ENCODE measurements around the gene ERAP2. TPM values are rescaled to one million over a fixed set of nuclear protein-coding genes. Genes with fewer than 3 reads are reported as not detected.
"Not testable (repeated sequence)": the region's sequence is repeated elsewhere in the genome, so short reads cannot be mapped to it uniquely, and the experiment has no call there.

The ERAP2 gene
- total RNA-seq, 2 experiments from 2014 or later: 56.6 to 61.4 TPM

GRCh38 chr5:96930589-96930988, 54.3 kb downstream of the ERAP2 start:
- peak overlapping the region; percentile 34 for H3K4me3 Mint-ChIP-seq
- ChIA-PET POLR2A (interaction anchor here (0.5 to 1.1 kb wide), 2 partner anchors 14 to 123 kb away, joined by 3 read pairs; partner anchors contain the start of gene ERAP1), CTCF (interaction anchor here (0.5 to 0.9 kb wide), 2 partner anchors 17 to 18 kb away, joined by 3 read pairs; no protein-coding TSS in a partner anchor)
- H3K27me3 Mint-ChIP-seq: no peaks in the 10 kb centered on the region
- H3K4me1 ChIP-seq (ENCODE audit: insufficient read depth, low read length): peaks cover 33% of the 10 kb centered on the region
- DNase-seq: no peak
- intact Hi-C loops (cut with DNase I, micrococcal nuclease): loop anchor here (2.0 to 10.0 kb wide), 2 partner anchors 16 to 1844 kb away; partner anchors contain the start of gene RGMB (in 1 of the 2)
- no peaks in the 10 kb centered on the region for H3K36me3 ChIP-seq (ENCODE audit: insufficient read depth, low read length)
- TF ChIP-seq, protein P1, sequence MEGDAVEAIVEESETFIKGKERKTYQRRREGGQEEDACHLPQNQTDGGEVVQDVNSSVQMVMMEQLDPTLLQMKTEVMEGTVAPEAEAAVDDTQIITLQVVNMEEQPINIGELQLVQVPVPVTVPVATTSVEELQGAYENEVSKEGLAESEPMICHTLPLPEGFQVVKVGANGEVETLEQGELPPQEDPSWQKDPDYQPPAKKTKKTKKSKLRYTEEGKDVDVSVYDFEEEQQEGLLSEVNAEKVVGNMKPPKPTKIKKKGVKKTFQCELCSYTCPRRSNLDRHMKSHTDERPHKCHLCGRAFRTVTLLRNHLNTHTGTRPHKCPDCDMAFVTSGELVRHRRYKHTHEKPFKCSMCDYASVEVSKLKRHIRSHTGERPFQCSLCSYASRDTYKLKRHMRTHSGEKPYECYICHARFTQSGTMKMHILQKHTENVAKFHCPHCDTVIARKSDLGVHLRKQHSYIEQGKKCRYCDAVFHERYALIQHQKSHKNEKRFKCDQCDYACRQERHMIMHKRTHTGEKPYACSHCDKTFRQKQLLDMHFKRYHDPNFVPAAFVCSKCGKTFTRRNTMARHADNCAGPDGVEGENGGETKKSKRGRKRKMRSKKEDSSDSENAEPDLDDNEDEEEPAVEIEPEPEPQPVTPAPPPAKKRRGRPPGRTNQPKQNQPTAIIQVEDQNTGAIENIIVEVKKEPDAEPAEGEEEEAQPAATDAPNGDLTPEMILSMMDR (IDR thresholded peaks at IDR 0.05): no peak
- H3K4me3 ChIP-seq (ENCODE audit: low read length): no peak overlapping the region
- H3K4me1 Mint-ChIP-seq (ENCODE audit: low read depth): peaks cover 74% of the 10 kb centered on the region
- H3K36me3 Mint-ChIP-seq (ENCODE audit: low read depth): peaks cover 27% of the 10 kb centered on the region
- H3K27ac ChIP-seq (ENCODE audit: low read depth in 1 of 2, low read length in 2 of 2): no peak overlapping the region
- no peaks in the 10 kb centered on the region for H3K9me3 Mint-ChIP-seq
- ATAC-seq (ENCODE audit: poor library complexity): no peak
- peak overlapping the region; percentile 64 for H3K27ac Mint-ChIP-seq
- no peaks in the 10 kb centered on the region for H3K9me3 ChIP-seq (ENCODE audit: control insufficient read depth in 1 of 2, insufficient read depth in 1 of 2, low read length in 2 of 2)
- H3K27me3 ChIP-seq (ENCODE audit: control insufficient read depth in 1 of 2, insufficient read depth in 2 of 2, low read length in 2 of 2): no peaks in the 10 kb centered on the region

GRCh38 chr5:96931037-96931436, 54.7 kb downstream of the ERAP2 start:
- not testable (repeated sequence) for H3K9me3 ChIP-seq (ENCODE audit: control insufficient read depth in 1 of 2, insufficient read depth in 1 of 2, low read length in 2 of 2)

GRCh38 chr5:96931605-96932004, 55.3 kb downstream of the ERAP2 start:
- DNase-seq (peak in 2 of 14 experiments; percentile 45 to 46), ATAC-seq (ENCODE audit: poor library complexity) (no peak)
- Histone ChIP-seq H3K4me3 (ENCODE audit: low read length) (no peak overlapping the region), H3K27me3 (ENCODE audit: control insufficient read depth in 1 of 2, insufficient read depth in 2 of 2, low read length in 2 of 2) (no peaks in the 10 kb centered on the region), H3K36me3 (ENCODE audit: insufficient read depth, low read length) (no peaks in the 10 kb centered on the region), H3K4me1 (ENCODE audit: insufficient read depth, low read length) (peaks cover 33% of the 10 kb centered on the region), H3K27ac (ENCODE audit: low read depth in 1 of 2, low read length in 2 of 2) (no peak overlapping the region), H3K9me3 (ENCODE audit: control insufficient read depth in 1 of 2, insufficient read depth in 1 of 2, low read length in 2 of 2) (no peaks in the 10 kb centered on the region)
- TF ChIP-seq, protein P1 (IDR thresholded peaks at IDR 0.05): no peak
- Mint-ChIP-seq H3K4me3 (peak overlapping the region; percentile 94), H3K9me3 (no peaks in the 10 kb centered on the region), H3K27me3 (no peaks in the 10 kb centered on the region), H3K27ac (peak overlapping the region; percentile 96), H3K4me1 (ENCODE audit: low read depth) (peaks cover 65% of the 10 kb centered on the region), H3K36me3 (ENCODE audit: low read depth) (peaks cover 34% of the 10 kb centered on the region)
- ChIA-PET CTCF (interaction anchor here (0.7 to 0.9 kb wide), 2 partner anchors 18 to 63 kb away, joined by 3 read pairs; no protein-coding TSS in a partner anchor), POLR2A (interaction anchor here (0.7 to 3.2 kb wide), 6 partner anchors 8 to 124 kb away, joined by 3 to 24 read pairs (median 4); partner anchors contain the start of genes ERAP1 and ERAP2)
- intact Hi-C loops (cut with DNase I, micrococcal nuclease): loop anchor here (2.0 to 10.0 kb wide), 2 partner anchors 17 to 1843 kb away; partner anchors contain the start of gene RGMB (in 1 of the 2)

More at GRCh38 chr5:96931037-96931436, 54.7 kb downstream of the ERAP2 start:
- H3K4me3 ChIP-seq (ENCODE audit: low read length); H3K27me3 Mint-ChIP-seq; H3K36me3 ChIP-seq (ENCODE audit: insufficient read depth, low read length); ATAC-seq (ENCODE audit: poor library complexity); H3K27me3 ChIP-seq (ENCODE audit: control insufficient read depth in 1 of 2, insufficient read depth in 2 of 2, low read length in 2 of 2); H3K27ac Mint-ChIP-seq; DNase-seq; H3K27ac ChIP-seq (ENCODE audit: low read depth in 1 of 2, low read length in 2 of 2); H3K9me3 Mint-ChIP-seq: not testable (repeated sequence)
- intact Hi-C loops (cut with DNase I, micrococcal nuclease): loop anchor here (2.0 to 10.0 kb wide), 2 partner anchors 16 to 1844 kb away; partner anchors contain the start of gene RGMB (in 1 of the 2)
- H3K4me1 ChIP-seq (ENCODE audit: insufficient read depth, low read length): peaks cover 33% of the 10 kb centered on the region
- ChIA-PET CTCF (interaction anchor here (0.5 to 0.9 kb wide), 3 partner anchors 17 to 62 kb away, joined by 3 read pairs; no protein-coding TSS in a partner anchor), POLR2A (interaction anchor here (0.5 to 3.2 kb wide), 4 partner anchors 9 to 123 kb away, joined by 3 to 22 read pairs (median 4); partner anchors contain the start of genes ERAP1 and ERAP2)
- Mint-ChIP-seq H3K4me3 (peak overlapping the region; percentile 94), H3K4me1 (ENCODE audit: low read depth) (peaks cover 70% of the 10 kb centered on the region), H3K36me3 (ENCODE audit: low read depth) (peaks cover 32% of the 10 kb centered on the region)
